Hematopoietic multipotent progenitor cell treated with erythropoietin and hydrocortisone succinate and interleukin-3 and kit ligand, for 4 days (in vitro differentiated cells): ENCODE data around the gene BLVRA.
"Not testable (repeated sequence)": the region's sequence is repeated elsewhere in the genome, so short reads cannot be mapped to it uniquely, and the experiment has no call there.

Source experiments
- DNase-seq: peaks from one replicate; pipeline ENCODE4 v3.0.0-alpha.2; 2015

The BLVRA gene

GRCh38 chr7:43758029-43758821, at the start of gene BLVRA:
Gene BLVRA, plus strand, starts transcription at chr7:43758680. Its CDS starts 12,479 bp downstream, at chr7:43771159.
- peak; percentile 82 for DNase-seq

DNA sequence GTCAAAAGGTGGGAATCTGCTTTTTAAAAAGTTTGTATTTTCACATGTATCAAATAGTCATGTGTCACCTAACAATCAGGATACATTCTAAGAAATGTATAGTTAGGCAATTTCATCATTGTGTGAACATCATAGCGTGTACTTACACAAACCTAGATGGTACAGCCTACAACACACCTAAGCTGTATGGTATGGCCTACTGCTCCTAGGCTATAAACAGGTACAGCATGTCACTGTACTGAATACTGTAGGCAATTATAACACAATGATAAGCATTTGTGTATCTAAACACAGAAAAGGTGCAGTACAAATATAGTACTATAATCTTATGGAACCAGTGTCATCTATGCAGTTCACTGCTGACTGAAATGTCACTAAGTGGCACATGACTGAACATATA, 47.0 kb upstream of the BLVRA start:
- no peak for DNase-seq

GRCh38 chr7:43715966-43716365, 42.5 kb upstream of the BLVRA start:
- not testable (repeated sequence) for DNase-seq

- no peak for DNase-seq
Observed at GRCh38 chr7:43716598-43716997, 41.9 kb upstream of the BLVRA start.

DNA sequence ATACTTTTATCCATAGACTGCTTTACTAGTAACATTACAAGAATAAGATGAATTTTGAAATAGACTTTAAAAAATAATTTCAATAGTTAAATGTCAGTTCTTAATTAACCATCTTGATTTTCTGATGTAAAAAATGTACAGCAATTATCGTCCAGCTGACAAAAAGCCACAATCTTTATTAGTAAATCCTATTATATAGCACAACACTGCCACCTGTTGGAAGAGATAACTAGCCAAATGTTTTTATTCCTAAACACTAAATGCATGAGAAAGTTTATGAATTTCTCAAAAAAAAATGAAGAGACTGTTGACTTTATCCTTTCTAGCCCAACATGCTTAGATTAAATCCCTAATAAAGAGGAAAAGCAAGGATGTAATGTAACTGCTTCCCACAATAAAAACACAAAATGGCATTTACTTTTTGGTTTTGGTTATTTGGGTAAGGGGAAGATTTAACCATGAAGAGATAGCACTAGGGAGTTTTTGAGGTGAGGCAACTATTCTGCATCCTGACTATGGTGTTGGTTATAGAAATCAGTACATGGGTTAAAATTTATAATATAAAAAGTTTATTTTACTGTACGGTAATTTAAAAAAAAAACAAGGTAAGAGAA, 37.2 kb upstream of the BLVRA start:
- peak; percentile 84 for DNase-seq

- no peak for DNase-seq
Observed at GRCh38 chr7:43723007-43723341, 35.5 kb upstream of the BLVRA start.

DNA sequence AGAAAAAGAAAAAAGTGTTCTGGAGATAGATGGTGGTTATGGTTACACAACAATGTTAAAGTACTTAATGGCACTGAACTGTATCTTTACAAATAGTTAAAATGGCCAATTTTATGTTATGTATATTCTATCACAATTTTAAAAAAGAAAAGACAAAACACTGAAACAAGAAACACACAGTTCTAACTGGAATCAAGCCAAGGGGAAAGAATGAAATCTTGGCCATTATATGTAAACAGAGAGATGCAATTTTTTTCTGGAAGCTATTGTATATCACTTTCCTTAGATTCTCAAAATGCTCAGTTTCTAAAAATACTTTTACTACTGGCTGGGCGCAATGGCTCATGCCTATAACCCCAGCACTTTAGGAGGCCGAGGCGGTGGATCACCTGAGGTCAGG, 33.2 kb upstream of the BLVRA start:
- DNase-seq, result no peak

DNA sequence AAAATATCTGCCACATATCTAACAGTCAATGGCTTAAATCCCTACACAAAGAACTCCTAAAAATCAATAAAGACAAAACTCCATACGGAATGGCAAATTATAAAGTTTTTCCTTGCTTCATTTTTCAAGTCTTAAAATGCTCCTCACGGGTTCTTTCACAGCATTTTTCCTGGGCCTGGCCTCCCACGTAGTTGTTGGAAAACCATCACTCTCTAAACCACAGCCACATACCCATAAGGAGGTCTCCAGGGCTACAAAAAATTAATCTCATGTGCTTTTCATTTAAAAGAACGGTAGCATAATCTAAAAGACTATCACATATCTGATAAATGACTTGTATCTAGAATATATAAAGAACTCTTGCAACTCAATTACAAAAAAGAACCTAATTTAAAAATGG, 32.0 kb upstream of the BLVRA start:
- DNase-seq, result no peak

- no peak for DNase-seq
Observed at GRCh38 chr7:43727003-43727402, 31.5 kb upstream of the BLVRA start.

- DNase-seq, result no peak
Observed at GRCh38 chr7:43727494-43727893, 31.0 kb upstream of the BLVRA start.

GRCh38 chr7:43729214-43729923, 29.1 kb upstream of the BLVRA start, which contains the start of gene COA1:
Gene COA1, minus strand, starts transcription at chr7:43729523. Its CDS starts 80,909 bp downstream, at chr7:43648614.
- DNase-seq, result peak; percentile 95

DNA sequence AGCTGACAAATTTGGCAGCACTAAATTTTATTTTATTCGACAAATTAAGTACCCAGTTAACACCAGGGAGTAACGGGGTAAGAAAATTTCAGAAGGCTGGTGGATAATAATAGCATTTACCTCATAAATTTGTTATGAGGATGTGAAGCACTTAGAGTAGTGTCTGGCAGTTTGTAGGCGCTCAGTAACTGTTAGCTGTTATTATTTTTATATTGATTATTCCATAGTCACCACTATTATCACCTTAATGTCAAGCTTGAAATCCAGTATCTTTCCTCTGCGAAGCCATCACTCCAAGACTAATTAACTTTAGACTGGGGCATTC, 28.6 kb upstream of the BLVRA start:
- no peak for DNase-seq

- not testable (repeated sequence) for DNase-seq
Observed at GRCh38 chr7:43731494-43731893, 27.0 kb upstream of the BLVRA start.

- DNase-seq, result not testable (repeated sequence)
Observed at GRCh38 chr7:43734575-43735332, 23.7 kb upstream of the BLVRA start.

GRCh38 chr7:43735403-43735801, 23.1 kb upstream of the BLVRA start:
- DNase-seq, result no peak

DNA sequence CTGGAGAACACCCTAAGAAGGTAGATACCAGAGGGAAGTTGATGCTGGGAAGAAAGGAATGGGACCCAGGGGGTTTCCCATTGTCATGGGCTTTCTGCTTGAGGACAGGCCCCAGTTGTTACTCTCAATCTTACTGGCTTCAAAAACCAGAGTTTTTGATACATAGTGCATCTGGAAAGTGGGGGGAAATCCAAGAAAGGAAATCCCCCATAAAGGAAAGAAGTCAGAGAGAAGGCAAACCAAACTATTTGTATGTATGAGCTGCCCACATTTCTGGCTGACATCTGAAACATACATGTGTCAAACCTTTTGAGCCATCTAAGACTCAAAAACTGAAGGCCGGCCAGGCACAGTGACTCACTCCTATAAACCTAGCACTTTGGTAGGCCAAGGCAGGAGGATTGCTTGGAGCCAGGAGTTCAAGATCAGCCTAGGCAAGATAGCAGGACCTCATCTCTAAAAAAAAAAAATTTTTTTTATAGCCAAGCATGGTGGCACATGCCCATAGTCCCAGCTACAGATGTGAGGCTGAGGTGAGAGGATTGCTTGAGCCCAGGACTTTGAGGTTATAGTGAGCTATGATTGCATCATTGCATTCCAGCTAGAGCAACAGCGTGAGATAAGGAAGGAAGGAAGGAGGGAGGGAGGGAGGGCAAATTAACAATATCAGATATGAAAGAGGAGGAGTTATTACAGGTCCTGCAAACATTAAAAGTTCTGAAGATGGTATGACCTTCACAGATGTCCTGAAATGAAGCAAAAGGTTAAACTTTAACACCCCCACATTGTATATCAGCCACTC, 22.5 kb upstream of the BLVRA start:
- DNase-seq, result peak; percentile 61

GRCh38 chr7:43737467-43738127, 20.9 kb upstream of the BLVRA start:
- DNase-seq, result no peak

DNA sequence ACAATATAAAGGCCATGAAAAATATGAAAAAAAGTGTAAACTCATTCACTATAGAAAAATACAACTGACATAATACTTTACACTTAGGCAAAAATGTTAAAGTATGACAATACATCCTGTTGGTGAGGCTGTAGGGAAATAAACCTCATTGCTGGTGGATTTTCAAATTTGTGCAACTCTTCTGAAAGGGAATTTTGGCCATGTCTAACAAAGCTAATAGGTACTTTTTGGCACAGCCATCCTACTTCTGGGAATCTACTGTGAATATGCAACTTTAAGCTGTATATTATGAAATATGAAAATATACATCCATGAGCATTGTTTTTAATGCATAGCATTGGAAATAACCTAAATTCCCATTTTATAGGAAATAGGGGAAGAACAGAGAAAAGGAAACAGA, 15.8 kb upstream of the BLVRA start:
- DNase-seq, result no peak

DNA sequence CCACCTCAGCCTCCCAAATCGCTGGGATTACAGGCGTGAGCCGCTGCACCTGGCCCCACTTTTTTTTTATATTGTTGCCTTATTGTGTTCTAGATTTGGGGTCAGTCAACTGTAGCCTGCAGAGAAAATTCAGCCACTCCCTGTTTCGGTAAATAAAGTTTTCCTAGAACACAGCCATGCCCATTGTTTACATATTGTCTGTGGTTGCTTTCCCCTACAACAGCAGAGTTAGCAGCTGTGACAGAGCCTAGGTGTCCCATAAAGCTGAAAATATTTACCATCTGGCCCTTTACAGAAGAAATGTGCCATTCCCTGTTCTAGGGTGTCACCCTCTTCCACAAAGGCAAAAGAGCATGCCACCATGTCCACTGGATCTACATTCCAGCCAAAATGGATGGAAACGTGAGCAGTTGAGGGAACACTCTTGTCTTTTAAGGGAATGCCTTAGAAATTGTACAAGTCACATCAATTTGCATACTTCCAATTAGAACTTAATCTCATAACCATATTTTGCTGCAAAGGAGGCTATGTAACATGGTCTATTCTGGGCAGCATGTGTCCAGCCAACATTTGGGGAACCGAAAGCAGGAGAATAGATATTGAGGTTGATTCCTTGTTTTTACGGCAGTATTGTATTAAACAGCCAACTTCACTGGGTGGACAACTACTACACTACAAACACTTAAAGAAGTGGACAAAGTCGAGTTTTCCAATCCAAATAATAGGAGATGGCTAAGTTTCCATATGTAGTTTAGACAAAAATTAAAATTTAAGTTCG, 11.0 kb upstream of the BLVRA start:
- no peak for DNase-seq

DNA sequence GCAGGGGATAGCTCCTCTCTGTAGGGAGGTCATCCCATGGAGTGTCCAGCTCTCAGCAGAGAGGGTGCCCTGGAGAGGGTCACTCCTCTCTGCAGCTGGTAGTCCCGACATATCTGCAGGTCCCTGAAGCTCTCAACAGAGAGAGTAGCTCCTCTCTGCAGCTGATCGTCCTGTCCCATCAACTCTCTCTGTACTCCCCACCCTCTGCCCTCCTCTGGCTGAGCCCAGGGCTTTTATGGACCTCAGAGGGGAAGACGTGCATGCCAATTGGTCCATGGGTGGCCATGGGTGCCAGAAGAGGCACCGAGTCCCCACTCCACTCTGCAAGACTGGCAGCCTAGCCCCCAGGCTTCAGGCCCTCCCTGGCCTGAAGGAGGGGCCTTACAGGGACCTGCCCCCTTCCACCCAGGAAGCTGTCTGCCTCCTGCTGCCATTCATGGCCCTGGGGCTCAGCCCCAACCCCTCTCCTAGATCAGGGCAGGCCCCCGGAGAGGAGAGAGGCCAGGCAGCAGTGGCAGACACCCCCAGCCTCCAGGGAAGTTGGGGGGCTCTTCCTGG, 9.0 kb upstream of the BLVRA start:
- DNase-seq, result no peak
